ENCODE measurements around the gene HSPH1. TPM values are rescaled to one million over a fixed set of nuclear protein-coding genes. Genes with fewer than 3 reads are reported as not detected.

The HSPH1 gene
- polyA plus RNA-seq, 1 experiment = 88.6 TPM

GRCh38 chr13:31090961-31091624, 70.6 kb downstream of the HSPH1 start:
- POLR2A ChIA-PET = no interaction called here
- no peaks in the 10 kb centered on the region for H3K9me3 ChIP-seq (ENCODE audit: control insufficient read depth, insufficient read depth, low read length)
- CTCF ChIA-PET = interaction anchor here (0.6 to 1.0 kb wide), 3 partner anchors 41 to 782 kb away, joined by 3 read pairs; no protein-coding TSS in a partner anchor
- DNase-seq (ENCODE audit: low read depth, low spot score) = no peak
- no peak overlapping the region for H3K4me3 ChIP-seq (ENCODE audit: low read depth, low read length)
- TF ChIP-seq, protein P1, sequence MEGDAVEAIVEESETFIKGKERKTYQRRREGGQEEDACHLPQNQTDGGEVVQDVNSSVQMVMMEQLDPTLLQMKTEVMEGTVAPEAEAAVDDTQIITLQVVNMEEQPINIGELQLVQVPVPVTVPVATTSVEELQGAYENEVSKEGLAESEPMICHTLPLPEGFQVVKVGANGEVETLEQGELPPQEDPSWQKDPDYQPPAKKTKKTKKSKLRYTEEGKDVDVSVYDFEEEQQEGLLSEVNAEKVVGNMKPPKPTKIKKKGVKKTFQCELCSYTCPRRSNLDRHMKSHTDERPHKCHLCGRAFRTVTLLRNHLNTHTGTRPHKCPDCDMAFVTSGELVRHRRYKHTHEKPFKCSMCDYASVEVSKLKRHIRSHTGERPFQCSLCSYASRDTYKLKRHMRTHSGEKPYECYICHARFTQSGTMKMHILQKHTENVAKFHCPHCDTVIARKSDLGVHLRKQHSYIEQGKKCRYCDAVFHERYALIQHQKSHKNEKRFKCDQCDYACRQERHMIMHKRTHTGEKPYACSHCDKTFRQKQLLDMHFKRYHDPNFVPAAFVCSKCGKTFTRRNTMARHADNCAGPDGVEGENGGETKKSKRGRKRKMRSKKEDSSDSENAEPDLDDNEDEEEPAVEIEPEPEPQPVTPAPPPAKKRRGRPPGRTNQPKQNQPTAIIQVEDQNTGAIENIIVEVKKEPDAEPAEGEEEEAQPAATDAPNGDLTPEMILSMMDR (IDR thresholded peaks at IDR 0.05; ENCODE audit: low read depth, low read length) = no peak
- peaks cover 12% of the 10 kb centered on the region for H3K27me3 ChIP-seq (ENCODE audit: control insufficient read depth, insufficient read depth, low read length)
- no peak overlapping the region for H3K27ac ChIP-seq (ENCODE audit: low read depth, low read length)

GRCh38 chr13:31090096-31090495, 71.6 kb downstream of the HSPH1 start:
- Histone ChIP-seq H3K27ac (ENCODE audit: low read depth, low read length) (no peak overlapping the region), H3K4me3 (ENCODE audit: low read depth, low read length) (no peak overlapping the region), H3K9me3 (ENCODE audit: control insufficient read depth, insufficient read depth, low read length) (no peaks in the 10 kb centered on the region), H3K27me3 (ENCODE audit: control insufficient read depth, insufficient read depth, low read length) (peaks cover 12% of the 10 kb centered on the region)
- POLR2A ChIA-PET = no interaction called here
- TF ChIP-seq, protein P1 (IDR thresholded peaks at IDR 0.05; ENCODE audit: low read depth, low read length) = no peak
- DNase-seq (ENCODE audit: low read depth, low spot score) = no peak
- CTCF ChIA-PET = interaction anchor here (1.0 kb wide), 1 partner anchor 45 kb away, joined by 3 read pairs; no protein-coding TSS in a partner anchor

DNA sequence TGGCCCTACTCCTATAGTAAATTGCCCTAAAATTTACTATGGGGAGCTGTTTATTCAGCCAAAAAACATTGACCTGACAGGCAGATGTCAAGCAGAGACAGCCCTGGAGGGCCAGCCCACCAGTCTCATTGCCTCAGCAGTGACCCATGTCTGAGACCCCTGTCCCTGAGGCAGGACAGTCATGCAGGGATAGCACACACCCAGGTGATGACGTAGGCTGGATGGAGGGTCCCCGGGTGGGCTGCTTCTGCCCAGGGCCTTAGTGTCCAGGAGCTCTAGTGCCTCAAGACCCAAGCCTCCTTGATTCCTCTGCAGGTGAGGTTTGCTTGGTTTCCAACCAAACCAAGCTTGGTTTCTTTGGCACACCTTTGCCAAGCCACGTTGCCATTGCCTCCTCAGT, 72.1 kb downstream of the HSPH1 start:
- POLR2A ChIA-PET = no interaction called here
- H3K4me3 ChIP-seq (ENCODE audit: low read depth, low read length) = no peak overlapping the region
- H3K27ac ChIP-seq (ENCODE audit: low read depth, low read length) = no peak overlapping the region
- DNase-seq (ENCODE audit: low read depth, low spot score) = no peak
- H3K27me3 ChIP-seq (ENCODE audit: control insufficient read depth, insufficient read depth, low read length) = peaks cover 11% of the 10 kb centered on the region
- CTCF ChIA-PET = no interaction called here
- no peaks in the 10 kb centered on the region for H3K9me3 ChIP-seq (ENCODE audit: control insufficient read depth, insufficient read depth, low read length)
- TF ChIP-seq, protein P1 (IDR thresholded peaks at IDR 0.05; ENCODE audit: low read depth, low read length) = no peak

DNA sequence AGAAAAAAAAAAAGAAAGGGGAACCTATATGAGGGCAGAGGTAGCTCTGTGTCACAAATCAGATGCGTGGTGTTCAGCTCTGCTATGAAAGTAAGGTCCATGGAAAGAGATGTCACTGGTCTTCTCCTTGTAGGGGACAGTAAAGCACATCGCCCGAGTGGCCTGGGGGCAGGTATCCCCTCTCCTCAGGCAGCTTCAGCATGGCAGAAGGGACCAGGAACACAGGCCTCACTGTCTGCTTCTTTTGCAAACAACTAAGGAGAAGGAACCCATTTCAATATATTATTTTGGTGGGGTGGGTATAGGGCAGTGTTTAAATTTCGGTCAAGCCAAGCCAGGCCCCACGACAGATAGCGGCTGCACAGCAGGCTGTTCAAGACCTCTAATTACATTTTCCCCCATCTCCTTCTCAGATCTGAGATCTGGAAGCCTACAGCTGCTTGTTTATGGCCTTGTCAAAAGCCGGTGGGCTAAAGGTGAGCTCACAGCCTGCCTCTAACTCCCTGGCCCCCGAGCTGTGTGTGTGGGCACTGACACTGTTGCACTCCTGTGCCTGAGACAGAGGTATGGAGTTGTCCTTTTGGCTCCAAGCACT, 72.8 kb downstream of the HSPH1 start:
- no peak for DNase-seq (ENCODE audit: low read depth, low spot score)
- TF ChIP-seq, protein P1 (IDR thresholded peaks at IDR 0.05; ENCODE audit: low read depth, low read length) = no peak
- Histone ChIP-seq H3K4me3 (ENCODE audit: low read depth, low read length) (no peak overlapping the region), H3K27me3 (ENCODE audit: control insufficient read depth, insufficient read depth, low read length) (peaks cover 9% of the 10 kb centered on the region), H3K27ac (ENCODE audit: low read depth, low read length) (no peak overlapping the region), H3K9me3 (ENCODE audit: control insufficient read depth, insufficient read depth, low read length) (no peaks in the 10 kb centered on the region)
- CTCF ChIA-PET = no interaction called here
- POLR2A ChIA-PET = no interaction called here

Other genes starting within 250 kb of the HSPH1 start
- gene TEX26, start 229.2 kb downstream of the HSPH1 start, polyA plus RNA-seq (2011; rRNA removed) = 0.09 TPM in 1 of 2 replicates, not detected in the other
- gene B3GLCT, start 38.1 kb upstream of the HSPH1 start, polyA plus RNA-seq (2011; rRNA removed) = 2.3 TPM in 2 replicates

Measured in AG04450 (cell line).